K562 (cell line): ENCODE measurements around the gene PILRA. TPM values are rescaled to one million over a fixed set of nuclear protein-coding genes. Genes with fewer than 3 reads are reported as not detected.
A peak's percentile ranks its signal among the peaks of the same experiment; 100 is the strongest.

Source experiments
- CTBP1 ChIP-seq: fragments of 450-650 bp; IDR thresholded peaks from 2 replicates; pipeline ENCODE4 v1.6.1; 2016; ENCODE audit warnings: borderline replicate concordance
- ELF2 ChIP-seq: fragments of 250-450 bp; sonication (Bioruptor Pico); IDR thresholded peaks from 2 replicates; pipeline ENCODE4 v1.5.0; 2021; ENCODE audit warnings: mild to moderate bottlenecking
- EP300 ChIP-seq: IDR thresholded peaks from 2 replicates; pipeline ENCODE4 v1.6.1; 2012; ENCODE audit warnings: low read length, improper control_type of control experiment
- ETV1 ChIP-seq: fragments of 450-650 bp; conservative IDR thresholded peaks from 2 replicates; pipeline ENCODE4 v1.6.1; 2016; ENCODE audit warnings: missing genetic modification characterization, control low read depth, low read depth, missing compliant biosample characterization
- L3MBTL2 ChIP-seq: fragments of 450-650 bp; IDR thresholded peaks from 2 replicates; pipeline ENCODE4 v1.6.1; 2016; ENCODE audit warnings: mild to moderate bottlenecking, moderate library complexity
- POLR2AphosphoS5 ChIP-seq: IDR thresholded peaks from 2 replicates; pipeline ENCODE4 v1.6.1; 2011; ENCODE audit warnings: mild to moderate bottlenecking, low read depth, low read length, moderate library complexity; ENCODE audit not compliant: control insufficient read depth, insufficient read depth
- SIN3A ChIP-seq, 2 experiments: fragments of 150-350 bp in 1 of 2; IDR thresholded peaks; 2 replicates each; pipeline ENCODE4 v1.6.1; 2011 to 2016; ENCODE audit warnings: borderline replicate concordance in 2 of 2, low read depth in 2 of 2, low read length in 2 of 2, mild to moderate bottlenecking in 2 of 2, moderate library complexity in 2 of 2; ENCODE audit not compliant: control insufficient read depth in 1 of 2
- SMAD1 ChIP-seq: fragments of 150-350 bp; IDR thresholded peaks from 2 replicates; pipeline ENCODE4 v1.6.1; 2014; ENCODE audit warnings: low read length, low read depth; ENCODE audit not compliant: partially characterized antibody
- SP1 ChIP-seq: sonication (generic); formaldehyde crosslinking; IDR thresholded peaks from 2 replicates; pipeline ENCODE4 v1.8.1; 2022; ENCODE audit warnings: mild to moderate bottlenecking, missing genetic modification reagents
- TAF7 ChIP-seq: fragments of 450-650 bp; IDR thresholded peaks from 2 replicates; pipeline ENCODE4 v1.6.1; 2016; ENCODE audit warnings: missing genetic modification characterization, missing compliant biosample characterization
- TGIF2 ChIP-seq: sonication (generic); formaldehyde crosslinking; IDR thresholded peaks from 2 replicates; pipeline ENCODE4 v1.8.1; 2022; ENCODE audit warnings: mild to moderate bottlenecking, missing genetic modification reagents, moderate library complexity
- YY1 ChIP-seq, 3 experiments: IDR thresholded peaks; 2 replicates each; pipeline ENCODE4 v1.6.1; 2011; ENCODE audit warnings: low read length in 2 of 3, mild to moderate bottlenecking in 2 of 3, moderate library complexity in 2 of 3, borderline replicate concordance in 1 of 3, control low read depth in 1 of 3, low read depth in 1 of 3; ENCODE audit not compliant: insufficient read depth in 3 of 3, insufficient replicate concordance in 2 of 3, control insufficient read depth in 1 of 3, insufficient read length in 1 of 3; ENCODE audit errors: extremely low read depth in 1 of 3
- ZBTB17 ChIP-seq: fragments of 450-650 bp; formaldehyde crosslinking; IDR thresholded peaks from 2 replicates; pipeline ENCODE4 v1.4.0; 2020; ENCODE audit warnings: mild to moderate bottlenecking
- ZNF146 ChIP-seq: IDR thresholded peaks from one replicate; pipeline ENCODE4 v1.6.1; 2018; ENCODE audit warnings: missing compliant biosample characterization; ENCODE audit not compliant: unreplicated experiment
- polyA plus RNA-seq, 8 experiments: library from polyadenylated mRNA; depleted of rRNA in 4 of 8; stranded (reverse) in 5 of 8; unstranded in 3 of 8; fragments of >200 nt; fragmentation: Nextera tagmentation in 2 of 8; fragmentation: Illumina TruSeq in 1 of 8; extraction: Ambion mirVana in 2 of 8; extraction: Trizol in 1 of 8; gene quantifications; 2 replicates each; pipeline versions ENCODE4 v1.2.1 to v1.2.3, GENCODE V29; 2011 to 2014; ENCODE audit warnings: inconsistent platforms in 1 of 8, missing spikeins in 1 of 8
- total RNA-seq, 7 experiments: library from RNA; depleted of rRNA in 6 of 7; stranded (reverse); fragments of >200 nt in 6 of 7; fragmentation: Illumina TruSeq in 2 of 7; extraction: Trizol in 2 of 7; gene quantifications; 2 replicates each; pipeline versions ENCODE4 v1.2.1 to v1.2.3, GENCODE V29; 2011 to 2021; ENCODE audit warnings: low replicate concordance in 1 of 7
- TF ChIP-seq, protein P1 (sequence below): fragments of 250-450 bp; sonication (Bioruptor Pico); IDR thresholded peaks from 2 replicates; pipeline ENCODE4 v1.4.0; 2020; ENCODE audit warnings: mild to moderate bottlenecking
- TF ChIP-seq, protein P2 (sequence below), 2 experiments: IDR thresholded peaks; 2 replicates each; pipeline ENCODE4 v1.6.1; 2011; ENCODE audit warnings: borderline replicate concordance in 1 of 2, control low read depth in 1 of 2, low read depth in 1 of 2, low read length in 1 of 2, mild to moderate bottlenecking in 1 of 2, mixed read lengths in 1 of 2, moderate library complexity in 1 of 2; ENCODE audit not compliant: insufficient read depth in 1 of 2, insufficient read length in 1 of 2, poor library complexity in 1 of 2, severe bottlenecking in 1 of 2; ENCODE audit errors: extremely low read depth in 1 of 2
- TF ChIP-seq, protein P3 (sequence below), 2 experiments: fragments of 450-650 bp; conservative IDR thresholded peaks; 2 replicates each; pipeline ENCODE4 v1.6.1; 2017; ENCODE audit warnings: mild to moderate bottlenecking in 2 of 2, moderate library complexity in 2 of 2
- TF ChIP-seq, protein P4 (sequence below): sonication (generic); formaldehyde crosslinking; IDR thresholded peaks from 2 replicates; pipeline ENCODE4 v1.9.0; 2022; ENCODE audit warnings: mild to moderate bottlenecking, missing genetic modification reagents

PILRA gene
- total and polyA plus RNA-seq, 9 of the 15 experiments (the other 6 are each of a cell fraction or from before 2014, with no cell fraction given): 0.13 to 1.8 (median 0.62) TPM

DNA sequence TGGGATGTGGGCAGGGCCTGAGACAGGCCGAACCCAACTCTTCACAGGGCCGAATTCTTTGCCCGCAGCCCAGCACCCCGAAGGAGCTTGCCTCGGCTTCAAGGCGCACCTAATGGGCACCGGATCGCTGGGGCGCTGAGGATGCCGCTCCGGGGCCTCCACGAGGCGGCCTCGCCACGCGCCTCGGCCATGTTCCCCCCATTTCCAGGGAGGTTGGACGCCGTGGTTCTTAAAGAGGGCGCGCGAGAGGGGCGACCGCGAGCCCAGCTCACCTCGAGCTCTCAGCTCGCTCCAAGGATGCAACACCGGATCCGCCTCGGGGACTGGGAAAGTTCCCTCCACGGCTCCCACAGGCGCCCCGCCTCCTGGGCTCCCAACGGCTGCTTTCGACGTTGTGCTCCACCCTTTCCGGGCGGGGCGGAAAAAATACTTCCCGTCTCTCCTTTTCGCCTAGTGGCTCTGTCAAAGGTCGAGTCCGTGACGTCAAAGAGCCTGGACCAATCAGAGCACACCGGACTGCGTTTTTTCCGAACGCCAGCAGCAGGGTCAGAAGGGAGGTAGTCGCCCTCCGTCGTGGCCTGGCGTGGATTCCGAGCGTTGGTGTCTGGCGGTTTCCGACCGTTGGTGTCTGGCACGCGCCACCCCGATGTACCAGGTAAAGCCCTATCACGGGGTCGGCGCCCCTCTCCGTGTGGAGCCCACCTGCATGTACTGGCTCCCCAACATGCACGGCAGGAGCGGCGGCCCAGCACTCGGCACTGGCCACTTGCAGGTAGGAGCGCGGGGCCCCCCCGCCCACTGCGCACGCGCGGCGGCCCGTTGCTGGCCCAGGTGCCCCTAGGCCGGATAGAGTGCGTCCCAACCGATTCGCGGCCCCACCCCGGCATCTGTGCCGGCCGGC, 37.5 kb upstream of the PILRA start (continued):
- peak; percentile 15; the same call in 1 of the 2 replicates for TF ChIP-seq ETV1 (tag)
- TF ChIP-seq L3MBTL2: peak; percentile 91
- TF ChIP-seq, protein P1, sequence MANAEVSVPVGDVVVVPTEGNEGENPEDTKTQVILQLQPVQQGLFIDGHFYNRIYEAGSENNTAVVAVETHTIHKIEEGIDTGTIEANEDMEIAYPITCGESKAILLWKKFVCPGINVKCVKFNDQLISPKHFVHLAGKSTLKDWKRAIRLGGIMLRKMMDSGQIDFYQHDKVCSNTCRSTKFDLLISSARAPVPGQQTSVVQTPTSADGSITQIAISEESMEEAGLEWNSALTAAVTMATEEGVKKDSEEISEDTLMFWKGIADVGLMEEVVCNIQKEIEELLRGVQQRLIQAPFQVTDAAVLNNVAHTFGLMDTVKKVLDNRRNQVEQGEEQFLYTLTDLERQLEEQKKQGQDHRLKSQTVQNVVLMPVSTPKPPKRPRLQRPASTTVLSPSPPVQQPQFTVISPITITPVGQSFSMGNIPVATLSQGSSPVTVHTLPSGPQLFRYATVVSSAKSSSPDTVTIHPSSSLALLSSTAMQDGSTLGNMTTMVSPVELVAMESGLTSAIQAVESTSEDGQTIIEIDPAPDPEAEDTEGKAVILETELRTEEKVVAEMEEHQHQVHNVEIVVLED (CRISPR knock-in tag): 0 out of 2 replicates have a peak, but pooled peaks have one; percentile 23
- 0 out of 2 replicates have a peak, but pooled peaks have one; percentile 85 for TF ChIP-seq TGIF2 (CRISPR knock-in tag)
- TF ChIP-seq ELF2 (CRISPR knock-in tag): peak; percentile 63; the same call in 1 of the 2 replicates
- TF ChIP-seq YY1 (IDR thresholded peaks at IDR 0.05; ENCODE audit: borderline replicate concordance in 1 of 3, control insufficient read depth in 1 of 3, extremely low read depth in 1 of 3, insufficient read depth in 3 of 3, insufficient read length in 1 of 3, insufficient replicate concordance in 2 of 3, low read depth in 1 of 3, low read length in 2 of 3): peak in 1 of 3 experiments; percentile 44
- TF ChIP-seq TAF7 (tag): peak; percentile 83
- TF ChIP-seq, protein P2, sequence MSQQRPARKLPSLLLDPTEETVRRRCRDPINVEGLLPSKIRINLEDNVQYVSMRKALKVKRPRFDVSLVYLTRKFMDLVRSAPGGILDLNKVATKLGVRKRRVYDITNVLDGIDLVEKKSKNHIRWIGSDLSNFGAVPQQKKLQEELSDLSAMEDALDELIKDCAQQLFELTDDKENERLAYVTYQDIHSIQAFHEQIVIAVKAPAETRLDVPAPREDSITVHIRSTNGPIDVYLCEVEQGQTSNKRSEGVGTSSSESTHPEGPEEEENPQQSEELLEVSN (IDR thresholded peaks at IDR 0.05; ENCODE audit: borderline replicate concordance in 1 of 2, extremely low read depth in 1 of 2, insufficient read depth in 1 of 2, insufficient read length in 1 of 2, low read depth in 1 of 2, low read length in 1 of 2, poor library complexity in 1 of 2, severe bottlenecking in 1 of 2): peak in 1 of 2 experiments; percentile 61
- TF ChIP-seq, protein P3, sequence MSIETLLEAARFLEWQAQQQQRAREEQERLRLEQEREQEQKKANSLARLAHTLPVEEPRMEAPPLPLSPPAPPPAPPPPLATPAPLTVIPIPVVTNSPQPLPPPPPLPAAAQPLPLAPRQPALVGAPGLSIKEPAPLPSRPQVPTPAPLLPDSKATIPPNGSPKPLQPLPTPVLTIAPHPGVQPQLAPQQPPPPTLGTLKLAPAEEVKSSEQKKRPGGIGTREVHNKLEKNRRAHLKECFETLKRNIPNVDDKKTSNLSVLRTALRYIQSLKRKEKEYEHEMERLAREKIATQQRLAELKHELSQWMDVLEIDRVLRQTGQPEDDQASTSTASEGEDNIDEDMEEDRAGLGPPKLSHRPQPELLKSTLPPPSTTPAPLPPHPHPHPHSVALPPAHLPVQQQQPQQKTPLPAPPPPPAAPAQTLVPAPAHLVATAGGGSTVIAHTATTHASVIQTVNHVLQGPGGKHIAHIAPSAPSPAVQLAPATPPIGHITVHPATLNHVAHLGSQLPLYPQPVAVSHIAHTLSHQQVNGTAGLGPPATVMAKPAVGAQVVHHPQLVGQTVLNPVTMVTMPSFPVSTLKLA (conservative IDR thresholded peaks at IDR 0.05): peak; percentile 89 to 94
- peak; percentile 91 for TF ChIP-seq SP1 (CRISPR knock-in tag)
- peak; percentile 83; the same call in 1 of the 2 replicates for TF ChIP-seq ZBTB17 (CRISPR knock-in tag)
- TF ChIP-seq ZNF146: peak; percentile 33
- peak; percentile 95 for TF ChIP-seq POLR2AphosphoS5
- TF ChIP-seq EP300: peak; percentile 53
- TF ChIP-seq SIN3A (IDR thresholded peaks at IDR 0.05; ENCODE audit: borderline replicate concordance in 2 of 2, control insufficient read depth in 1 of 2, low read depth in 2 of 2, low read length in 2 of 2): peak; percentile 61 to 65; a peak in 2 of 4 replicates
- TF ChIP-seq, protein P4, sequence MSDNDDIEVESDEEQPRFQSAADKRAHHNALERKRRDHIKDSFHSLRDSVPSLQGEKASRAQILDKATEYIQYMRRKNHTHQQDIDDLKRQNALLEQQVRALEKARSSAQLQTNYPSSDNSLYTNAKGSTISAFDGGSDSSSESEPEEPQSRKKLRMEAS (CRISPR knock-in tag): peak; percentile 81
- TF ChIP-seq SMAD1: peak; percentile 84
- TF ChIP-seq CTBP1: peak; percentile 77; the same call in 1 of the 2 replicates
